Colonic mucosa (tissue), 4 donors: ENCODE measurements around the gene ZNF605. TPM values are rescaled to one million over a fixed set of nuclear protein-coding genes. Genes with fewer than 3 reads are reported as not detected.
"Not testable (repeated sequence)": the region's sequence is repeated elsewhere in the genome, so short reads cannot be mapped to it uniquely, and the experiment has no call there.

Source experiments
- DNase-seq: peaks from one replicate; pipeline ENCODE4 v3.0.0-alpha.2; 2020
- H3K27ac ChIP-seq: fragments of 200-600 bp; one replicate; pipeline ENCODE4 v1.8.0; 2021
- H3K27me3 ChIP-seq: fragments of 200-600 bp; one replicate; pipeline ENCODE4 v1.8.0; 2021
- H3K36me3 ChIP-seq: fragments of 200-600 bp; one replicate; pipeline ENCODE4 v1.8.0; 2021
- H3K4me1 ChIP-seq: fragments of 200-600 bp; one replicate; pipeline ENCODE4 v1.8.0; 2021; ENCODE audit warnings: mild to moderate bottlenecking
- H3K4me3 ChIP-seq: fragments of 200-600 bp; one replicate; pipeline ENCODE4 v1.8.0; 2021
- H3K9ac ChIP-seq, 2 donors: one replicate each; pipeline ENCODE4 v1.7.0; 2013; ENCODE audit warnings: control low read depth in 2 of 2, low read depth in 2 of 2, low read length in 2 of 2
- H3K9me3 ChIP-seq: fragments of 200-600 bp; one replicate; pipeline ENCODE4 v1.8.0; 2021
- intact Hi-C: fragments of 100-400 bp; cut with DNase I; formaldehyde crosslinking; loops from one replicate; pipeline ENCODE4 v1.14.1; 2022
- total RNA-seq, 2 donors: library from RNA; stranded (reverse); fragmentation: NEBNext Ultra II Directional in 1 of 2; extraction: Animal tissue kit (Norgen Biotek cat#: 25700) in 1 of 2; gene quantifications; one replicate each; pipeline ENCODE4 v1.2.1, GENCODE V29; 2021
- TF ChIP-seq, protein P1 (sequence below): fragments of 200-600 bp; IDR thresholded peaks from one replicate; pipeline ENCODE4 v1.8.0; 2022; ENCODE audit warnings: antibody characterized with exemption, mild to moderate bottlenecking
- donor health status: healthy.
- donor health status: DM: no; HTN: no; CAD: no.
- donor health status: DM: no; HTN: no; CAD: no.

The ZNF605 gene
- total RNA-seq, 2 donors from 2014 or later, result 7.5 to 8.3 TPM

- TF ChIP-seq, protein P1, sequence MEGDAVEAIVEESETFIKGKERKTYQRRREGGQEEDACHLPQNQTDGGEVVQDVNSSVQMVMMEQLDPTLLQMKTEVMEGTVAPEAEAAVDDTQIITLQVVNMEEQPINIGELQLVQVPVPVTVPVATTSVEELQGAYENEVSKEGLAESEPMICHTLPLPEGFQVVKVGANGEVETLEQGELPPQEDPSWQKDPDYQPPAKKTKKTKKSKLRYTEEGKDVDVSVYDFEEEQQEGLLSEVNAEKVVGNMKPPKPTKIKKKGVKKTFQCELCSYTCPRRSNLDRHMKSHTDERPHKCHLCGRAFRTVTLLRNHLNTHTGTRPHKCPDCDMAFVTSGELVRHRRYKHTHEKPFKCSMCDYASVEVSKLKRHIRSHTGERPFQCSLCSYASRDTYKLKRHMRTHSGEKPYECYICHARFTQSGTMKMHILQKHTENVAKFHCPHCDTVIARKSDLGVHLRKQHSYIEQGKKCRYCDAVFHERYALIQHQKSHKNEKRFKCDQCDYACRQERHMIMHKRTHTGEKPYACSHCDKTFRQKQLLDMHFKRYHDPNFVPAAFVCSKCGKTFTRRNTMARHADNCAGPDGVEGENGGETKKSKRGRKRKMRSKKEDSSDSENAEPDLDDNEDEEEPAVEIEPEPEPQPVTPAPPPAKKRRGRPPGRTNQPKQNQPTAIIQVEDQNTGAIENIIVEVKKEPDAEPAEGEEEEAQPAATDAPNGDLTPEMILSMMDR, result no peak
- Histone ChIP-seq H3K4me3 (no peak overlapping the region), H3K9me3 (peaks cover 6% of the 10 kb centered on the region), H3K27ac (no peak overlapping the region), H3K4me1 (no peaks in the 10 kb centered on the region), H3K36me3 (peaks cover 4% of the 10 kb centered on the region), H3K27me3 (no peaks in the 10 kb centered on the region), H3K9ac (no peak overlapping the region)
- no peak for DNase-seq
- intact Hi-C loops, result no loop called here
These were observed 10.3 kb downstream of the ZNF605 start for GRCh38 chr12:132945806-132946205.

- H3K4me3 ChIP-seq, result no peak overlapping the region
- peaks cover 4% of the 10 kb centered on the region for H3K36me3 ChIP-seq
- H3K9ac ChIP-seq, result no peak overlapping the region
- no peak for DNase-seq
- H3K27me3 ChIP-seq, result no peaks in the 10 kb centered on the region
- TF ChIP-seq, protein P1, result no peak
- no peaks in the 10 kb centered on the region for H3K9me3 ChIP-seq
- H3K27ac ChIP-seq, result no peak overlapping the region
- intact Hi-C loops, result no loop called here
- no peaks in the 10 kb centered on the region for H3K4me1 ChIP-seq
These were observed 13.5 kb downstream of the ZNF605 start for GRCh38 chr12:132942611-132943010.

DNA sequence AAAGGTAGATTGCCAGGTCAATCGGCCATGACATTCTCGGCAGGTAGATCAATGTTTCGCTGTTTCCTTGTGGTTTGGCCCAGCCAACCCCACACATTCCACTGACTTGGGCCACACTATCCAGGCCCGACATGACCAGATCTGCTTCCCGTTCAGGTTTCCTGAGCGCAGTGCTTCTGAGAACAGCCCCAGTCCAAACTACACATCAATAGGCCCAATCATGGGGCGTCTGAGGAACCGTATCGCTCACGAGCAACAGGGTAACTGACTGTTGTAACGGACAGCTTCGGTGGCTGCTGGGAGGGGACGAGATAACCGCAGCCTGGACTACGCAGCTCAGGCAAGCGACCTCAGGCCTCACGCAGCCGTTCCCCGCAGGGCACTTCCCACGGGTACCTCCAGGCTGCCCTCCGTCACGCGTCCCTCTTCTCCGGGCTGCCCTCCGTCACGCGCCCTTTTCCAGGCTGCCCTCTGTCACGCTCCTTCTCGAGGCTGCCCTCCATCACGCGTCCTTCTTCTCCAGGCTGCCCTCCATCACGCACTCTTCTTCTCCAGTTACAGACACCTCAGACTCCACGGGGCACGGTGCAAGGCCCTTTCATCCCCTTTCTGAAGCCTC is 14.7 kb downstream of the ZNF605 start:
- Histone ChIP-seq H3K9me3 (no peaks in the 10 kb centered on the region), H3K27me3 (no peaks in the 10 kb centered on the region), H3K27ac (no peak overlapping the region), H3K9ac (no peak overlapping the region), H3K4me1 (no peaks in the 10 kb centered on the region), H3K4me3 (no peak overlapping the region), H3K36me3 (peaks cover 4% of the 10 kb centered on the region)
- no peak for DNase-seq
- TF ChIP-seq, protein P1, result no peak
- intact Hi-C loops, result no loop called here

DNA sequence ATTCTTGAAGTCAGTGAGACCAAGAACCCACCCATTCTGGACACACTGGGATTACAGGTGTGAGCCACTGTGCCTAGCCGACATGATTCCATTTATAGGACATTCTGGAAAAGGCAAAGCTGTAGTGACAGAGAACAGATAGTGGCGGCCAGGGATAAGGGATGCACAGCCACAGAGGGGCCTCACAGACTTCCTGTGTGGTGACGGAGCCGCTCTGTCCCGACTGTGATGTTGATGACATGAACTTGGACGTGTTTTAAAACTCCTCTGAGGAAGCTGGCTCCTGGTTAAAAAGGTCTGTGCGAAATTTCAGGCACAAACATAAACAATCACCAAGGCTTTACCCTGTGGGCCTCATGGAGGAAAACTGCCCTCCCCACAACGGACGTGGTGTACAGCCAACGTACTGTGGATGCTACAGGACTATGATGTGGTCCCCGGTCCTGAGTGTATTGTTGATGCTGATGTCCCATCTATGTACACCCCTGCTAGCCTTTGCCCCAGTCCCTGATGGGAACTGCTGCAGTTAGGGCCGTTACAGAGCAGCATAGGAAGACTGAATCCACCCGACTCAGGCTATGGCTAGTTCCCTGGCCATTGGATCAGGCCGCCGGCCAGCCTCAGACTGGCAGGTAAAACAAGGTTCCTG is 15.9 kb downstream of the ZNF605 start:
- intact Hi-C loops, result no loop called here
- H3K4me3 ChIP-seq, result no peak overlapping the region
- no peaks in the 10 kb centered on the region for H3K27me3 ChIP-seq
- H3K27ac ChIP-seq, result no peak overlapping the region
- H3K9me3 ChIP-seq, result no peaks in the 10 kb centered on the region
- no peaks in the 10 kb centered on the region for H3K4me1 ChIP-seq
- TF ChIP-seq, protein P1, result no peak
- H3K9ac ChIP-seq, result no peak overlapping the region
- DNase-seq, result no peak
- H3K36me3 ChIP-seq, result peaks cover 4% of the 10 kb centered on the region

DNA sequence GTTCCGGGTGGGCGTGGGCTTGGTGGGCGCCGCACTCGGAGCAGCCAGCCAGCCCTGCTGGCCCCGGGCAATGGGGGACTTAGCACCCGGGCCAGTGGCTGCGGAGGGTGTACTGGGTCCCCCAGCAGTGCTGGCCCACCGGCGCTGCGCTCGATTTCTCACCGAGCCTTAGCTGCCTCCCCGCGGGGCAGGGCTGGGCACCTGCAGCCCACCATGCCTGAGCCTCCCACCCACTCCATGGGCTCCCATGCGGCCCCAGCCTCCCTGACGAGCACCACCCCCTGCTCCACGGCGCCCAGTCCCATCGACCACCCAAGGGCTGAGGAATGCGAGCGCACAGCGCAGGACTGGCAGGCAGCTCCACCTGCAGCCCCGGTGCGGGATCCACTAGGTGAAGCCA is 17.3 kb downstream of the ZNF605 start:
- H3K9me3 ChIP-seq, H3K4me3 ChIP-seq, H3K4me1 ChIP-seq, H3K9ac ChIP-seq, H3K27me3 ChIP-seq, DNase-seq, H3K36me3 ChIP-seq, intact Hi-C loops, H3K27ac ChIP-seq: not testable (repeated sequence)

- peaks cover under 1% of the 10 kb centered on the region for H3K36me3 ChIP-seq
- intact Hi-C loops, result no loop called here
- no peaks in the 10 kb centered on the region for H3K9me3 ChIP-seq
These were observed 18.6 kb downstream of the ZNF605 start for GRCh38 chr12:132937476-132937875.

DNA sequence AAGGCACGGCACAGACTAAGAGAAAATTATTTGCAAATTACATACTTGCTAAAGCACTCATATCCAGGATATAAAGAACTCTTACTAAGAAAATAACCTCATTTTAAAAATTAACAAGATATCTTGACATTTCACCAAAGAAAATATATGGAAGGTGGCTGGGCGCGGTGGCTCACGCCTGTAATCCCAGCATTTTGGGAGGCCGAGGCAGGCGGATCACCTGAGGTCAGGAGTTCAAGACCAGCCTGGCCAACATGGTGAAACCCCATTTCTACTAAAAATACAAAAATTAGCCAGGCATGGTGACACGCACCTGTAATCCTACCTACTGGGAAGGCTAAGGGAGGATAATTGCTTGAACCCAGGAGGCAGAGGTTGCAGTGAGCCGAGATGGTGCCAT is 19.2 kb downstream of the ZNF605 start:
- DNase-seq, H3K36me3 ChIP-seq, H3K27ac ChIP-seq, H3K4me3 ChIP-seq, H3K9ac ChIP-seq, H3K4me1 ChIP-seq, H3K9me3 ChIP-seq, H3K27me3 ChIP-seq, intact Hi-C loops: not testable (repeated sequence)

More at GRCh38 chr12:132937476-132937875, 18.6 kb downstream of the ZNF605 start:
- Histone ChIP-seq H3K9ac (no peak overlapping the region), H3K4me1 (no peaks in the 10 kb centered on the region), H3K27me3 (no peaks in the 10 kb centered on the region), H3K4me3 (no peak overlapping the region), H3K27ac (no peak overlapping the region)
- TF ChIP-seq, protein P1, result no peak
- DNase-seq, result no peak
